LNCAP (cell line): ENCODE data around the gene PPARA.

Experiments used
- TF ChIP-seq, protein P1 (sequence below): fragments of 450-650 bp; IDR thresholded peaks from 2 replicates; pipeline ENCODE4 v1.5.1; 2017; ENCODE audit warnings: mild to moderate bottlenecking

Gene PPARA

DNA sequence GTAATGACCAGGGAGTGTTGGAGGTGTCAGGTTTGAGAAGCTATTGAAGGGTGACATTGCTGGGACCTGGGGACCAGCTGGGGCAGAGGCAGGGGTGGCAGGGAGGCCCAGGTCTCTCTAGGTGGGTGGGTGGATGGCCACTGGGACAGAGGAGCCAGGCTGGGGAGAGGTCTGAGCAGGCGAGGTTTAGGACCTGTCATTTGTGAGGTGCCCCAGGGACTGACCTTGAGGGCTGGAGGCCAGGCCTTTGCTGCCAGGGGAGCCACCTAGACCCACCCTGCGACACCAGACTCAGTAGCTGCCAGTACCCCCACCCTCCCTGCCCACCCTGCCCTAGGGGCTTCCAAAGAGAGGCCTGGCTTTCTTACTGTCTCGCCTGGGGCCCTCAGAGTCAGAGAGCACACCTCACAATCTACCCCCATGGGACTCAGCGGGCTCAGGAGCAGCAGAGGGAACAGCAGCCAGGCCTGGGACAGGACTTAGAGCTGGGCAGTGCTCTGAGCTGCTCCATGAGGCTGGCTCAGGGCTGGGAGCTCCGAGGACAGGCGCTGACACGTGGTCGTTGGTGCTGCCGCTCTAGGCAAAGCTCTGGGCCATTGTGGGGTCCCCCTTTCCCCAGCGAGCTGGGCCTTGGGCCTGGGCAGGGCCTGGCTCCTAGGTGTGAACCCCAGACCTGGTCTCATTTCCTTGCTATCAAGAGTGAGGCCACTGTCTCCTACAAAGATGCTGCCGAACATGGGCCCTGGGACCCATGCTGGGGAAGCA is 28.6 kb upstream of the PPARA start:
- TF ChIP-seq, protein P1, sequence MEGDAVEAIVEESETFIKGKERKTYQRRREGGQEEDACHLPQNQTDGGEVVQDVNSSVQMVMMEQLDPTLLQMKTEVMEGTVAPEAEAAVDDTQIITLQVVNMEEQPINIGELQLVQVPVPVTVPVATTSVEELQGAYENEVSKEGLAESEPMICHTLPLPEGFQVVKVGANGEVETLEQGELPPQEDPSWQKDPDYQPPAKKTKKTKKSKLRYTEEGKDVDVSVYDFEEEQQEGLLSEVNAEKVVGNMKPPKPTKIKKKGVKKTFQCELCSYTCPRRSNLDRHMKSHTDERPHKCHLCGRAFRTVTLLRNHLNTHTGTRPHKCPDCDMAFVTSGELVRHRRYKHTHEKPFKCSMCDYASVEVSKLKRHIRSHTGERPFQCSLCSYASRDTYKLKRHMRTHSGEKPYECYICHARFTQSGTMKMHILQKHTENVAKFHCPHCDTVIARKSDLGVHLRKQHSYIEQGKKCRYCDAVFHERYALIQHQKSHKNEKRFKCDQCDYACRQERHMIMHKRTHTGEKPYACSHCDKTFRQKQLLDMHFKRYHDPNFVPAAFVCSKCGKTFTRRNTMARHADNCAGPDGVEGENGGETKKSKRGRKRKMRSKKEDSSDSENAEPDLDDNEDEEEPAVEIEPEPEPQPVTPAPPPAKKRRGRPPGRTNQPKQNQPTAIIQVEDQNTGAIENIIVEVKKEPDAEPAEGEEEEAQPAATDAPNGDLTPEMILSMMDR: no peak

DNA sequence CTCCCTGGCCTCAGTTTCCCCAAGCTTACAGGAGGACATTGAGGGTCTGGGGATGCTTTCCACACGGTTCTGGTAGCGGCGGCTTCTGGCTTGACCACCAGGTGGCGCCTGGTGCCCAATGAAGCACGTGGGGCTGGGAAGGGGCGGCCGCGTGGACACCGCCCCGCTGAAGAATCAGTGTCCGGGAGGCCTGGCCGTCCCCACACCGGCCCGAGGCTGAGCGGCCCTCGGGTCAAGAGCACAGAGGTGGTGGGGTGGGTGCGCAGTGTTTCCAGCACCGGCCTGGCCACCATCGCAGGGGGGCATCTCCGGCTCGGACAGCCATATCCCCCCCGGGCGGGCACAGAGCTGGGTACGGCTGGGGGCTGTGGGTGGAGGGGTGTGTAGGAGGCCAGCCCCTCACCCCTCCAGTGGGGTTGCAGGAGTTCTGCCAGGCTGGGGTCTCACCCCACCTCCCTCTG is 27.8 kb upstream of the PPARA start:
- TF ChIP-seq, protein P1: peak; percentile 91

DNA sequence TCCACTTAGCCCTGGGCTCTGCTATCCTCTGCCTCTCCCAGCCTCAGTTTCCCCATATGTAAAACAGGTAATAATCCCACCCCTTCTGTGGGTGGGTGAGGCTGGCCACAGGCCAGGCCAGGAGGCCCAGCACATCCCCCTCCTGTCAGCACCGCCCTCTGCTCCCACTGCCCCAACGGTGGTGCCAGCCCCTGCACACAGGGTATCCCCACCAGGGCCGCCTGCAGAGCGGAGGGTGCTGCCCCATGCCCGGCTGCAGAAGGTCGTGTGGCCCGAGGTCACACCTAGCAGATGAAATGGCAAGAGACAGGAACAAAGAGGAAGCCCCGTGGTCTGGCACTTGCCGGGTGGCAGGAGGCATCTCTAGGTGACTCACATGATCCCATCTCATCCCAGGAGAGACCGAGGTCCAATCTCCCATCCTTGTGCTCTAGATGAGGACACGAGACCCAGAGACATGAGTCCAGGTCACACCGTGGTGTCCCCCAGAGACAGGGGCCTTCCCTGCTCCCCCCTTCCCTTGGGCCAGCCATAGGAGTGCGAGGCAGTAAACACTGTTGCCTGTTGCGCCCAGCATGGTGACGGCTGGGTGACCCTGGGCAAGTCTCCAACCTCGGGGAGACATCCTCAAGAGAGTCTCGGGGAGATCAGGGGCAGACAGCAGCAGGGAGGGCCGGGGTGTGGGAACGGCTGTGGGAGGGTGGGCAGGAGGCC is 27.2 kb upstream of the PPARA start:
- TF ChIP-seq, protein P1: no peak

DNA sequence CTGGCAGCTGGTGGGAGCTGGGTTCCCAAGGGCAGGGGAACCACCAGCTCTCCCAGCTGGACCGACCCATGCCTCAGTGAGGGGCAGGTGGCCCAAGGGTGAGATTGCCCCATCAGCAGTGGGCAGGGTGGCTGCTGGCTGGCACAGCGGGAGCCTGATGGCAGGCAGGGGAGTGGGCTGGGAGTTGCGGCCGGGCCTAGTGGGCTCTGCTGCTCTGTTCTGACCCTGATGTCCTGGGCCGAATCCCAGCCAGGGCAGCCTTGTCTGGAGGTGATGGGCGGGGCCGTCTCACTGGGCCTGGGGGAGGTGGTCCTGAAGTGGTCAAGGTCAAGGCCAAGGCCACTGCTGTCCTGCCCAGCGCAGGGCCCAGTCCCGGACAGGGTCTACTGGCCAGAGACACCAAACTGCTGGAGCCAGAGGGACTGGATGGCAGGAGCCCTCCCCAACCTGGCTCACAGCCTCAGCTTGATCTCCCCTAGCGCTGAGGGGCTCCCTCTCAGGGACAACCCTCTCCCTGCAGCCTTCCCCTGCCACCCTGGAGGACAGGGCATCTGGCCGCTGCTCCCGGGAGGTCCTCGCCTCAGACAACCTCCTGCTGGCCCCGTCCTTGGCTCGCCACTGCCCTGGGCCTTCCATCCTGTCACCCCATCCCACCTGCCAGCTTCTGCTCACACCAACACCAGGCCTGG is 26.5 kb upstream of the PPARA start:
- TF ChIP-seq, protein P1: no peak

DNA sequence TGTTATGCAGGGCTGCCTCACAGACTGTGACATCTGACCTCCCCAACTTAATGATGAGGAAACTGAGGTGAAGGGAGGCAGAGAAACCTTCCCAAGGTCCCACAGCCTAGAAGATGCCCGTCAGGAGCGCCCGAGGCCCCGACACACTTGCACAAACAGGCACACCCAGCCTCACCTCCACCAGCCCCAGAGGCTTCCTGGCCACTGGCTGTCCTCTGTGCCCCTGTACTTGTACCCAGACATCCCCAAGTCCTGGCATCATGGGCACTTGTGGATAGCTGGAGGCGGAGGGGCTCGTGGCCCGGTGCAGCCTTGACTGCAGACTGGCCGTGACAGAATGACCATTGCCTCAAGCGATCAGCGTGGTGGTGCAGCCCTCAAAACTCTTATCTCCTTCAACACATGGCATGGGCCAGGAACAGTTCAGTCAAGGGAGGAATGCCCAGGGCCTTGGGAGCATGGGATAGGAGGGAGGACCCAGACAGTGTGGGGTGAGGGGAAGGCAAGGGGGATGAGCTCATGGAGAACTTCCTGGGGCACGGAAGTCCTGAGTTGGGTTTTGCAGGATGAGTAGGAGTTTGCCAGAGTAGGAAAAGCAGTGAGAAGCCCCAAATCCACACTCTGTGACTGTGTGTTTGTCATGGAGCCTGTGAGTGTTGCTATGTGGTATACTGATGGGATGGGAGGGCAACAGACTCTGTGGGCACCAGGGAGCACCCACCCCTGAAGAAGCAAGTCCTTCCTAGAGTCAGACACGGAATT is 25.8 kb upstream of the PPARA start:
- TF ChIP-seq, protein P1: no peak

DNA sequence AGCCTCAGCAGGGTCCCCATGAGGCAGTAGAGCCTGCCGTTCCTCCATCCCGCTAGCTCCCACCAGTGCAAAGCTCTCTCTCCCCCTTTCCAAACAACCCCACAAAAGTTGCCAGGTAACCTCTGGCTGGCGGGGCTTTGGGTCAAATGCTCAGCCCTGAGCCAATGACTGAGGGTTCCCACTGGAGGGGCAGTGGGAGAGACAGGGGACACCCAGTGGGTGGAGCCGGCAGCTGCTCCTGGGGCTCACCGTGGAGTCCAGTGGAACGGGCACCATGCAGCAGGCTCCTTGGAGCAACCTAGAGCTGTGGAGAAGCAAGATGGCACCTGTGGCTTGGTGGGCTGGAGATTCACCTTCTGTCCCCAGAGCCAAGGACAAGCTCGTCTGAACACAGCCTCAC is 25.0 kb upstream of the PPARA start:
- TF ChIP-seq, protein P1: no peak
